ENCODE measurements around the gene CFAP61.

Gene CFAP61

DNA sequence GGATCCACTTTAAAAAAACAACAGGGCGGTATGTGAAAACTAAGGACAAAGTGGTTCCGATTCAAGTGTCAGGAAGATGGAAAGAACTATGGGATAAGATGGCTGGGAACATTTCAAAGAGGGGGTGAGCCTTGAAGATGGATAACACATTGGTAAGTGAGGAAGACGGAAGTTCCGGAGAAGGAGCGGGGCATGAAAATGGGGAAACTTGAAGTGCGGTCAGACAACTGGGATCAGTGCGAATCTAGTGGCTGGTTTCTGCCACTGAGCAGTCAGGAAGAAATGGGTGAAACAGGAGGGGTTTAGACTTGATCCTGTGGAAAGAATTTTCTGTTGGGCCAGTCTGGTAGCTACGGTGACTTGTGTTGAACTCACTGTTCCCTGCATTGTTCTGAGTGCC is 34.0 kb upstream of the CFAP61 start:
- CTCF ChIA-PET, result interaction anchor here (2.5 kb wide), 1 partner anchor 34 kb away, joined by 12 read pairs; the partner anchor contains the start of genes CFAP61 and CRNKL1
- Mint-ChIP-seq H3K4me1 (peaks cover 66% of the 10 kb centered on the region), H3K27me3 (peaks cover 3% of the 10 kb centered on the region), H3K36me3 (peaks cover 14% of the 10 kb centered on the region), H3K27ac (peak overlapping the region; percentile 12), H3K9me3 (no peaks in the 10 kb centered on the region), H3K4me3 (peak overlapping the region; percentile 88)
- DNase-seq, result no peak

GRCh38 chr20:20019123-20019522 is 33.2 kb upstream of the CFAP61 start:
- peak overlapping the region; percentile 88 for H3K4me3 Mint-ChIP-seq
- H3K9me3 Mint-ChIP-seq, result no peaks in the 10 kb centered on the region
- H3K36me3 Mint-ChIP-seq, result peaks cover 16% of the 10 kb centered on the region
- peaks cover 3% of the 10 kb centered on the region for H3K27me3 Mint-ChIP-seq
- no peak for DNase-seq
- CTCF ChIA-PET, result interaction anchor here (2.5 kb wide), 1 partner anchor 33 kb away, joined by 12 read pairs; the partner anchor contains the start of genes CFAP61 and CRNKL1
- peaks cover 70% of the 10 kb centered on the region for H3K4me1 Mint-ChIP-seq
- H3K27ac Mint-ChIP-seq, result no peak overlapping the region

DNA sequence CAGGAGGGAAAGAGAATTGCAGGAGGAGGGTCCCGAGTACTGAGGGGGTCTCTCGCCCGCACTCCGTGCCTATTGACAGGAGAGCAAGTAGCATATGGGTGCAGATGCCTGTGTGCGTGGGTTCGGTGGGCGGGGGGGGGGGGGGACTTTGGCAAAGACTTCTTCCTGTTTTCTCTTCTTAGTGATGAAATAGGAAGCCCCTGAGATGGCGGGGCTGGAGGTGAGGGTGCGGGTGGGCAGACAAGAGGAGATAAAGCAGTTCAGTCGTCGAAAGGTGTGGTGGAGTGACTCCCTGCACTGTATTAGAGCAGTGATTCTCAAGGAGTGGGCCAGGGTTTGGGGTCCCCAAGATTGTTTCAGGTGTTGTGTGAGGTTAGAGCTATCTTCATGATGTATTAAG is 31.4 kb upstream of the CFAP61 start:
- H3K4me1 Mint-ChIP-seq, result peaks cover 67% of the 10 kb centered on the region
- CTCF ChIA-PET, result no interaction called here
- H3K9me3 Mint-ChIP-seq, result no peaks in the 10 kb centered on the region
- peaks cover 3% of the 10 kb centered on the region for H3K27me3 Mint-ChIP-seq
- no peak overlapping the region for H3K4me3 Mint-ChIP-seq
- H3K27ac Mint-ChIP-seq, result peak overlapping the region; percentile 73
- no peak for DNase-seq
- H3K36me3 Mint-ChIP-seq, result peaks cover 16% of the 10 kb centered on the region

GRCh38 chr20:20021835-20022234 is 30.5 kb upstream of the CFAP61 start:
- H3K9me3 Mint-ChIP-seq, result no peaks in the 10 kb centered on the region
- H3K4me3 Mint-ChIP-seq, result no peak overlapping the region
- no peak for DNase-seq
- peak overlapping the region; percentile 76 for H3K27ac Mint-ChIP-seq
- H3K27me3 Mint-ChIP-seq, result peaks cover 3% of the 10 kb centered on the region
- H3K4me1 Mint-ChIP-seq, result peaks cover 62% of the 10 kb centered on the region
- peaks cover 17% of the 10 kb centered on the region for H3K36me3 Mint-ChIP-seq
- CTCF ChIA-PET, result no interaction called here

DNA sequence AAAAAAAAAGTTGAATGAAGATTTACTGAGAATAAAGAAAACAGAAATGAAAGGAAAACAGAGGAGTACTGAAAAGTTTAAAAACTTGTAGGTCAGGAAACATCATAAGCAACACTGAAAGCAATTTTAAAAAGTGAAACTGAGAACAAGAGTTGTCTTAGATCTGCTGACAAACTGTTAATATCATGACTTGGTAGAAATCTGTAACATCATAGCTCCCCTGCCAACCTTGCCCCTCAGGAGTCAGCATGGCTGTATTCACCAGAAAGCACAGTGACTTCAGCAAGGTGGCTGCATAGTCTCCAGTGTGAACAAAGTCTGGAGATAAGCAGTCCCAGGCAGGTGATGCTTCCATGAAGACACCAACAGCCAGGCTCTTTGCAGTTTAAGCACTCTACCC is 29.8 kb upstream of the CFAP61 start:
- Mint-ChIP-seq H3K36me3 (peaks cover 20% of the 10 kb centered on the region), H3K9me3 (no peaks in the 10 kb centered on the region), H3K27me3 (no peaks in the 10 kb centered on the region), H3K27ac (peak overlapping the region; percentile 76), H3K4me3 (no peak overlapping the region), H3K4me1 (peaks cover 59% of the 10 kb centered on the region)
- no peak for DNase-seq
- CTCF ChIA-PET, result interaction anchor here (0.6 to 0.7 kb wide), 2 partner anchors 154 to 812 kb away, joined by 4 read pairs; no protein-coding TSS in a partner anchor

DNA sequence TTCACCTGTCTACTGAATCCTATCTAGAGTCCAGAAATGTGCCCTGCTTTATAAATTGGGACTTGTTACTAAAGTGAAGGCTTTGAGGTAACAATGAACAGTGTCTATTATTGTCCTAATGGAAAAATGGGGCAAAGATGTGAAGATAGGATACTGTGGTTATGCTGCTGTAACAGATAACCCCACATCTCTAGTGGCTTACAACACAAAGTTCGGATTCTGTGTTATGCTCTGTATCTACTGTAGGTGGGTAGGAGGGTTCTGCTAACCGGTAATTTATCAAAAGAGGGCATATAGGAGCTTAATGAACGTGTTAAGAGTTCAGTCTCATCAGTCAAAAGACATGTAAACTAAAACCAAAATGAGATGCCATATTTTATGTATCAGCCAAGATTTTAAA is 28.9 kb upstream of the CFAP61 start:
- Mint-ChIP-seq H3K27ac (peak overlapping the region; percentile 13), H3K27me3 (no peaks in the 10 kb centered on the region), H3K4me3 (no peak overlapping the region), H3K9me3 (no peaks in the 10 kb centered on the region), H3K4me1 (peaks cover 50% of the 10 kb centered on the region), H3K36me3 (peaks cover 21% of the 10 kb centered on the region)
- CTCF ChIA-PET, result no interaction called here
- DNase-seq, result no peak

DNA sequence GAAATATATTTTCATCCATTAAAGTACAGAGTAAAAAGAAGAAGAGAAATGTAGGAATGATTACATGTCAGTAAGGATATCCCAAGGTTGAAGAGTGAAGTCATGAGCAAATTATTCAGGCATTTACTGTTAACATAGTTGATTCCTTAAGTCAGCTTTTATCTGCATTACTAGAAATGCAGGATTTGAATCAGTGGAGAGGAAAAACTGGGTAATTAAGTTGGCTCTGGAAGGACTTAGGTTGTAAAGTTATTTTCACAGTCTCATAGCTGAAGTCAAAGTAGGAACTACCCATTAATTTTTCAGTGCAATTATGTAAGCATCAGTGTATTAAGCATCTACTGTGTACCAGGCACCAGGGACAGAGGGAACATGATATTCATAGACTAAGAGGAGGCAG is 27.4 kb upstream of the CFAP61 start:
- peaks cover 36% of the 10 kb centered on the region for H3K4me1 Mint-ChIP-seq
- H3K9me3 Mint-ChIP-seq, result no peaks in the 10 kb centered on the region
- no peaks in the 10 kb centered on the region for H3K27me3 Mint-ChIP-seq
- no peak for DNase-seq
- H3K36me3 Mint-ChIP-seq, result peaks cover 27% of the 10 kb centered on the region
- no peak overlapping the region for H3K27ac Mint-ChIP-seq
- CTCF ChIA-PET, result no interaction called here
- H3K4me3 Mint-ChIP-seq, result no peak overlapping the region

DNA sequence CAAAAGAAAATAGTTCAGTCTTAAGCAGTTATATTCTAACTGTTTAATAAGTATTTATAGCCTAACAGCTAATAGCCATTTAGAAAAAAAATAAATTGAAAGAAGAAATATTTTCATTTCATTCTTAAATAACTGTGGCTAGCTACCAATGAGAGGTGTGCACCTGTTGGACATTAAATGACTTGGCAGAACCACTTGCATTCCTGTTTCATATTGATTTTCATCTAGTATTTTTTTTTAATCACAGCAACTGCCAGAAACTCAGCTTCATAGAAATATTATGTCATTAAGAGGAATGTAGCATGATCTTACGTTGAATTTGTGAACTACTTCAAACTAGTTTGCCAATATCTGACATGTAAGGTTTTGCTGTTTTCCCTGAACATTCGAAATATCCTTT is 25.0 kb upstream of the CFAP61 start:
- Mint-ChIP-seq H3K4me1 (peaks cover 12% of the 10 kb centered on the region), H3K27ac (no peak overlapping the region), H3K9me3 (no peaks in the 10 kb centered on the region), H3K36me3 (peaks cover 28% of the 10 kb centered on the region), H3K4me3 (no peak overlapping the region), H3K27me3 (no peaks in the 10 kb centered on the region)
- no peak for DNase-seq
- CTCF ChIA-PET, result interaction anchor here (1.0 to 2.3 kb wide), 2 partner anchors 14 to 25 kb away, joined by 3 to 5 read pairs; partner anchors contain the start of genes CFAP61 and CRNKL1

DNA sequence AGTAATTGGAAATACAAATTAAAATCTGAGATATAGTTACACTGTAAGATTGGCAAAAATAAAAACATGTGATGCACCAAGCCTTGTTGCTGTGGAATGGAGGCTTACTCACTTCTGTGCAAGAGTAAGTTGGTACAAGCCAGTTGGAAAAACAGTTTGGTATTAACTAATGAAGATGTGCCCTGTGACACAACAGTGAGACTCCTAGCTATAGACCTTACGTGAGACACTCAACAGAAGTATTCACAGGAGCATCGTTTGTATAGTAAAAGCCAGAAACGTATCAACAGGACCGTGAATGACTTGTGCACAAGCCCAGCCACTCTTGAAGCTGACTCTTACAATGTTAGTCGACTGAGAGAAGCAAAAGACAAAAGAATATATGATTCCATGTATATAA is 20.5 kb upstream of the CFAP61 start:
- Mint-ChIP-seq H3K36me3 (peaks cover 48% of the 10 kb centered on the region), H3K27ac (no peak overlapping the region), H3K4me1 (no peaks in the 10 kb centered on the region), H3K27me3 (no peaks in the 10 kb centered on the region), H3K9me3 (no peaks in the 10 kb centered on the region), H3K4me3 (no peak overlapping the region)
- CTCF ChIA-PET, result no interaction called here
- no peak for DNase-seq

DNA sequence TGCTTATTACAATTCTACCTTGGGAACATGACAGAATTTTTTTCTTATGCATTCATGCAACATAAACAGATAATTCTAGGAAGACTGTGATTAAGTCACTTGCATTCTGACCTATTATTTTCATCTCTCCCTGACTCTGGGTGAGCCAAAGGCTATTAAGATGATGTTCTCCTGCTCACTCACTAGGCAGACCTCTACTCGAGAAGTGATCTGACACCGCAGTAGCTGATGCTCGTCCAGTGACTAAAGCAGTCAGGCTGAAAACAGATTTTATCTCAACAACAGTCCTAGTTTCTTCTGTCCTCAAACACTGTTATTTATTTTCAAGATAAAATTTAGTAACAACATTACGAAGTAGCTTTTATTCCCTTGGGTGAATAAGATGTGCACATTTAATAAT is 17.8 kb upstream of the CFAP61 start:
- Mint-ChIP-seq H3K27me3 (no peaks in the 10 kb centered on the region), H3K36me3 (peaks cover 57% of the 10 kb centered on the region), H3K9me3 (no peaks in the 10 kb centered on the region), H3K4me1 (no peaks in the 10 kb centered on the region), H3K4me3 (no peak overlapping the region), H3K27ac (no peak overlapping the region)
- DNase-seq, result no peak
- CTCF ChIA-PET, result no interaction called here

DNA sequence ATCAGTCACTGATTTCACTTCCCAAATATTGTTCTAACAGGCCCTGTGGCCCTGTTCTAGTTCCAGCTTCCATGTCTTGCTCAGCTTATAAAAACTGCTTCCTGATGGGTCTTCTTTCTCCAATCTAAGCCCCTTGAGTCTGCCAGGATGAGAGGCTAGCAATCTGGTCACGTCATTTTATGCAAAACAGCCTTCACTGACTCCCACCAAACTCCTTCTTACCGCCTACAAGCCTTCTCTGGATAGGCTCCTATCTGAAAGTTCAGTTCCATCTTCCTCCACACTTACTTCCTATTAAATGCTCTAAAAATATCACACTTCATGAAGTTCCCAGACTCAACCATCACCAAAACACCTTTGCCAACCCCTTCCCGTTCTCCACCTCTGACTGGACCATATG is 15.6 kb upstream of the CFAP61 start:
- Mint-ChIP-seq H3K27ac (no peak overlapping the region), H3K36me3 (peaks cover 54% of the 10 kb centered on the region)

GRCh38 chr20:20037960-20038359 is 14.4 kb upstream of the CFAP61 start:
- no peak for DNase-seq
- CTCF ChIA-PET, result no interaction called here
- H3K27me3 Mint-ChIP-seq, result no peaks in the 10 kb centered on the region
- H3K4me3 Mint-ChIP-seq, result no peak overlapping the region
- no peak overlapping the region for H3K27ac Mint-ChIP-seq
- H3K36me3 Mint-ChIP-seq, result peaks cover 57% of the 10 kb centered on the region
- no peaks in the 10 kb centered on the region for H3K4me1 Mint-ChIP-seq
- H3K9me3 Mint-ChIP-seq, result no peaks in the 10 kb centered on the region

More for the DNA sequence above, 15.6 kb upstream of the CFAP61 start:
- CTCF ChIA-PET, result no interaction called here
- H3K27me3 Mint-ChIP-seq, result no peaks in the 10 kb centered on the region
- DNase-seq, result no peak
- H3K9me3 Mint-ChIP-seq, result no peaks in the 10 kb centered on the region
- no peak overlapping the region for H3K4me3 Mint-ChIP-seq
- H3K4me1 Mint-ChIP-seq, result no peaks in the 10 kb centered on the region

DNA sequence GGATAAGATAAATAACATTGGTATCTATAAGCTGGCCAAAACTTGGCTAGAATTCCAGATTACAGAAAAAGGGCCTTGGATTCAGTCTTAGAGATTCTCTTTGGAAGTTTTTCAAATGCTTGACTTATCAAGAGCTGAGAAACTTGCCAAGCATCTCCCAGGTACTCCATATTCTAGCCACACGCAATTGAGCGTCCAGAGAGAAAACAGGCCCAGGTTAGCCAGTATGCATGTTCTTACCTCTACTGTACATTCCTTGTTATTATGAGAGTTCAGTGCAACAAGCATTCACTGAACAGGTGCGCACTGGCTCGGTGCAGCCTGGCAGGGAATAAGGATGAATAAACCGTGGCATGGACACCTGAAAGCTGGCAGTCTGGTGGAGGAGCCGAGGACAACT is 13.7 kb upstream of the CFAP61 start:
- Mint-ChIP-seq H3K9me3 (no peaks in the 10 kb centered on the region), H3K27ac (no peak overlapping the region), H3K4me1 (no peaks in the 10 kb centered on the region), H3K36me3 (peaks cover 63% of the 10 kb centered on the region), H3K4me3 (no peak overlapping the region), H3K27me3 (no peaks in the 10 kb centered on the region)
- CTCF ChIA-PET, result no interaction called here
- no peak for DNase-seq

DNA sequence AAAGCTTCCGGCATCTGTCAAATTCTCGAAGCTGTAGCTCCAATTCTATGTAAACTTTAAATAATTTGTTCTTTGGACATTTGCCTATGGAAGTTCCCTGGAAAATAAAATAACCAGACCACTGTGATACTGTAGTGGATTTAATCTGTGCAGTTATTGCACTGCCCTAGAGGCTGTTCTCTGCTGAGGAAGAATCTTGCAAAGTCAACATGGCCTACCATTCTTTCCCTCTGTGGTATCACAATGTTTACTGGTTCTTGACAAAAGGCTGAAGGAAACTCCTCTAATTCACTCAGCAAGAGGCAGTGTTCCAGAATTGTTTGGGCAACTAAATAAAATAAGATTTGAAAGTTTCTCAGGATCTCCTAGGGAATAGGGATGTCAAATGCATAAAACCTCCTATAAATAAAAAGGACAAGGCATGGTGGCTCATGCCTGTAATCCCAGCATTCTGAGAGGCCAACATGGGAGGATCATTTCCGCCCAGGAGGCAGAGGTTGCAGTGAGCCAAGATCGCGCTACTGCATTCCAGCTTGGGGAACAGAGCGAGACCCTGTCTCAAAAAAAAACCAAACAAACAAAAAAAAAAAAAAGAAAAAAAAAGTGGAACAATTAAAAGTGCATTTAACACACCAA is 12.5 kb upstream of the CFAP61 start:
- Mint-ChIP-seq H3K9me3 (no peaks in the 10 kb centered on the region), H3K4me3 (no peak overlapping the region), H3K27me3 (no peaks in the 10 kb centered on the region), H3K27ac (no peak overlapping the region), H3K4me1 (no peaks in the 10 kb centered on the region), H3K36me3 (peaks cover 65% of the 10 kb centered on the region)
- no peak for DNase-seq
- CTCF ChIA-PET, result no interaction called here

GRCh38 chr20:20051767-20052073 is 612 bp upstream of the CFAP61 start:
- H3K4me3 Mint-ChIP-seq, result peak overlapping the region; percentile 96
- no peak for DNase-seq
- CTCF ChIA-PET, result interaction anchor here (1.2 to 2.2 kb wide), 3 partner anchors 25 to 542 kb away, joined by 3 to 12 read pairs (median 5); partner anchors contain the start of gene NAA20
- H3K36me3 Mint-ChIP-seq, result peaks cover 33% of the 10 kb centered on the region
- peak overlapping the region; percentile 96 for H3K27ac Mint-ChIP-seq
- no peaks in the 10 kb centered on the region for H3K9me3 Mint-ChIP-seq
- peaks cover 22% of the 10 kb centered on the region for H3K4me1 Mint-ChIP-seq
- H3K27me3 Mint-ChIP-seq, result peaks cover 5% of the 10 kb centered on the region

Measured in activated naive CD4-positive, alpha-beta T cell treated with anti-CD3 and anti-CD28 coated beads, Interleukin-2, amount 10 ng/mL, durations not matched to agents 7 days and 5 days (primary cell).